ENCODE data around the gene AMIGO2.
A peak's percentile ranks its signal among the peaks of the same experiment; 100 is the strongest.
"Not testable (repeated sequence)": the region's sequence is repeated elsewhere in the genome, so short reads cannot be mapped to it uniquely, and the experiment has no call there.

The AMIGO2 gene
- total RNA-seq = 14.7 to 45.6 (median 19.4) reads per million in 3 experiments

- peak; percentile 40 for DNase-seq
Measured at GRCh38 chr12:47079468-47079980, at the start of gene AMIGO2, which contains the start of gene PCED1B. Gene AMIGO2 (minus strand): TSS chr12:47079959. CDS start chr12:47079002, 957 bp downstream. Gene PCED1B (plus strand): TSS chr12:47079621. CDS start chr12:47235064, 155,443 bp downstream.

- DNase-seq = no peak
Measured at GRCh38 chr12:47126246-47126645, 46.5 kb upstream of the AMIGO2 start.

- DNase-seq = no peak
Measured at GRCh38 chr12:47124451-47124850, 44.7 kb upstream of the AMIGO2 start.

- DNase-seq = no peak
Measured at GRCh38 chr12:47123730-47124129, 44.0 kb upstream of the AMIGO2 start.

- DNase-seq = no peak
Measured at GRCh38 chr12:47122602-47123001, 42.8 kb upstream of the AMIGO2 start.

- no peak for DNase-seq
Measured at GRCh38 chr12:47121146-47121545, 41.4 kb upstream of the AMIGO2 start.

GRCh38 chr12:47120736-47121135 lies 41.0 kb upstream of the AMIGO2 start:
- DNase-seq = no peak

GRCh38 chr12:47117305-47117704 lies 37.5 kb upstream of the AMIGO2 start:
- DNase-seq = not testable (repeated sequence)

GRCh38 chr12:47114481-47114892 lies 34.7 kb upstream of the AMIGO2 start:
- no peak for DNase-seq

- no peak for DNase-seq
Measured at GRCh38 chr12:47112679-47113078, 32.9 kb upstream of the AMIGO2 start.

GRCh38 chr12:47111854-47112253 lies 32.1 kb upstream of the AMIGO2 start:
- no peak for DNase-seq

- DNase-seq = no peak
Measured at GRCh38 chr12:47111392-47111778, 31.6 kb upstream of the AMIGO2 start.

GRCh38 chr12:47110718-47111391 lies 31.1 kb upstream of the AMIGO2 start:
- no peak for DNase-seq

GRCh38 chr12:47110011-47110541 lies 30.3 kb upstream of the AMIGO2 start:
- no peak for DNase-seq

GRCh38 chr12:47107926-47108325 lies 28.2 kb upstream of the AMIGO2 start:
- no peak for DNase-seq

GRCh38 chr12:47107446-47107845 lies 27.7 kb upstream of the AMIGO2 start:
- DNase-seq = no peak

GRCh38 chr12:47105914-47106674 lies 26.3 kb upstream of the AMIGO2 start:
- DNase-seq = no peak

GRCh38 chr12:47102845-47103651 lies 23.3 kb upstream of the AMIGO2 start:
- DNase-seq = no peak

- DNase-seq = no peak
Measured at GRCh38 chr12:47102406-47102805, 22.6 kb upstream of the AMIGO2 start.

GRCh38 chr12:47100160-47100559 lies 20.4 kb upstream of the AMIGO2 start:
- DNase-seq = no peak

- no peak for DNase-seq
Measured at GRCh38 chr12:47099610-47100009, 19.9 kb upstream of the AMIGO2 start.

- DNase-seq = no peak
Measured at GRCh38 chr12:47098099-47098498, 18.3 kb upstream of the AMIGO2 start.
